SIG-M5 (cell line): ENCODE measurements around the gene AK3.

Source experiments
- DNase-seq: peaks from one replicate; lab custom pipeline; 2025; lab: John Stamatoyannopoulos, UW

Gene AK3

DNA sequence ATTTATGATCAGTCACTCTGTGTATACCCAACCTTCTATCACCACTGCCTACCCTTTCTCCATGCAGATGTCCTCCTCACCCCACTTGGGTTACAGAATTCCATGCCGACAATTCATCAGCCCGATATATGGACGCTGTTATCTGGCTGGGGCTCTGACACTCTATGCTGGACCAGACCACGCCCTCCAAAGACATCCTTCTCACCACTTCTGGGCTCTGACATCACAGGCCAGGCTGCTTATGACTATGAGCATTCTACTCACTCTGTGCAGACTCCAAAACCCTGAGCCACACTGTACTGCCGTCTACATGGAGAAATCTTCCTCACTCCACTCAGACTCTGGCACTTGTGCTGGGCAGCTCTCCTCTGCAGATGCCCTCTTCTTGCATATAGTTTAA, 7.6 kb upstream of the AK3 start:
- DNase-seq: no peak

DNA sequence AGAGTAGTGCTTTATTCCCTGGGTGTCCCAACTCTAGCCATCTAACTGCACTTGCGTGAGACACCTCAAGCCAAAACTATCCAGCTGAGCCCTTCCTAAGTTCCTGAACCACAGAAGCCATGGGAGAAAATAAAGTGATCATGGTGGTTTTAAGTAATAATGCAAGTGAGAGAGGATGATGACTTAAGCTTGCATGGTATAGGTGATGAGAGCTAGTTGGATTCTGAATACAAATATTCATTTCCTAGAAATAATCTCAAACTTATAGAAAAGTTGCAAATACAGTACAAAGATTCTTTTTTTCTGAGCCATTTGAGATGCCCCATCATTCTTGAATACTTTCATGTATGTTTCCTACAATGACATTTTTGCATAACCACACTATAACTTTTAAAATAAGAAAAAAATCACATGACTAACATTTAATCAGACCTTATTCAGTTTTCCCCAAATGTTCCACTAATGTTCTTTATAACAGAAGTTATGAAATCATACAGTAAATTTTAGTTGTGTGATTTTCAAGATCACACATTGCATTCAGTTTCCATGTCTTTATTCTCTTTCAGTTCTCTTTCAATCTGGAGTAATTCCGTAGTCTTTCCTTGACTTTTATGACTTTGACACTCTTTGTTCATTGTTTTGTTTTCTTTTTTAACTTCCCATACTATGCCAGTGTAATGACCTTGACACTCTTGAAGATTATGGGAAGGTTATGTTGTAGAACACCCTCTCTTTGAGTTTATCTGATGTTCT, 5.5 kb upstream of the AK3 start:
- no peak for DNase-seq

DNA sequence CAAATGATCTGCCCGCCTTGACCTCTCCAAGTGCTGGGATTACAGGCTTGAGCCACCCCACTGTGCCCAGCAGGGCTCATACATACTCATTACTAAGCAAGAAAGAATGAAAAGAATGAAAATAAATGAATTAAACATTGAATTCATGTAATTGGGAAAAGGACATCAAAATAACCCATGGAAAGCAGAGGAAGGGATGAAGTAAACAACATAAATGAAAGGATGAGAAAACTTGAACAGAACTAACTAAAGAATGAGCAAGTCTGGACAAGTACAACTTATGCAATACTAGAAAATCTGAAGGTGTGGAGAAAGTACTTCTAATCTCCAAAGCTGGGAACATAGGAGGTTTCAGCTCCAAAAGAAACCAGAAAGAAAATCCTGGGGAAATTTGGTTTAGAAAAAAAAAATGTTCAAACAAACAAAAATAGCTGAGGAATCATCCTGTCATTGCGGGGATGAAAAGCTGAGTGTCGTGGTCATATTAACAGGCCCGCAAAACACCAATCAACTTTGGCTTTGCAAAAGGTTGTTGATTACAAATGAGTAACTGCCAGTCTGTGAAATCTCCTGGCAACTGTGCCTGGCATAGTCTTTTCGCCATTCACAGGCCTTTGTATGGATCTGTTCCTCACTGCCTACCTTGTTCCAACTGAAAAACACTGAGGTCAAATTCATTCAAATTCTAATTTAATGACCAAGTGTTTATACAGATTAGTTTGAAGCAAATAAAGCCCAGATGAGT, 2.3 kb upstream of the AK3 start:
- DNase-seq: no peak

DNA sequence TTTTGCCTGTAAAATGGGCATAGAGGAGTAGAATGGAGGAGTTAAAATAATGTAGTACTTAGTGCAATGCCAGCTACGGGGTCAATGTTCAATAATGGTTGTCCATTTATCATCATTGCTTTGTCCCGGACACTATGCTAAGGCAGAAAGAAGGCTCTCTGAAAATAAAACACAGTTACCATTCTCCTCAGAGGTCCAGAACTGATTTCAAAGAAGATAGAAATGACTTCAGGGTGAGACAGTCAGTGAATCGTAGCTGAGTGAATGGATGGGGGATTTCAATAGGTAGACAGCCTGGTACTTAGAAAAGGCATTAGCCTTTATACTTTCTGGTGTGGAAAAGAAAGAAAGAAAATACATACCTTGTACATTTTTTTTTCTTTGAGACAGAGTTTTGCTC, 1.2 kb upstream of the AK3 start:
- no peak for DNase-seq

DNA sequence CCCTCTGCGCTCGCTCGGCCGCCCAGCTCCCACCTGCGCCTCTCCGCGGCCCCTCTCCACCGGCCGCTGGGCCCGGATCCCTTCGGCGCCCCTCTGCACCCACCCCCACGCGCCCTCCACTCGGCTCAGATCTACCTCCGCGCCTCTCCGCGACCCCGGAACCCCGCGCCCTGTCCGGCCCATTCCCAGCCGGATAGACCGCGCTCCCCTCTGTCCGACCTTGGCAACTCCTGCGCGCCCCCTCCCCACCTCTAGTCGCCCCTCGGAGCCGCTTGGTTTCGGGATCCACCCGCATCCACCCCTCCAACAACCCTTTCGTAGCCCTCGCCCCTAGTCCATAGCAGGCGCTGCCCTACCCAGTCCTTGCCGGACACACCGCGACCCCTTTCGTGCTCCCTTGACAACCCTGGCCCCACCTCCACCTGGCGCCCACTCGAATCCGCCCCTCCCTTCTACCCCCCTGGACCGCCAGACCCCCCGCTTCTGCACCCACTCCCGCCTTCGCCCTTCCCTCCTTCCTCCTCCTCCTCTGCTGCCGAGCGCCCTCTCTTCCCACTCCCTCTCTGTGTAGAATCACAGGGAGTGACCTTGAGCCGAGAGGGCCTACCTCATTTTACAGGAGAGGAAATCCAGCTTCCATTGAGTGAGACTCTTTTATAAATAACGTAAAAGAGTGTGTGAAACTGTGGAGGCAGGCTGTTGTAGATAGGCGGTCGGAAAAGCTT, 525 bp upstream of the AK3 start:
- DNase-seq: no peak

DNA sequence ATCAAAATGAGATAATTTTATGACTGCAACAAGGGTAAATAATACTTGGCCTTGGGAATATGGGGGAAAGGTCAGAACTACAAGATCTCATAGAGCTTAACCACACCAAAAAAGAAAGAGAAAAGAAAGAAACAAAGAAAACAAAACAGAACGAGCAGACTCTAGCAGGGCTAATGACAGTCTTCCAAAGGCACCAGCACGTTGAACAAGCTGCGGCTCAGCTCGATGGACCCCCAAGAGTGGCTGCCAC, 689 bp downstream of the AK3 start:
- DNase-seq: no peak

DNA sequence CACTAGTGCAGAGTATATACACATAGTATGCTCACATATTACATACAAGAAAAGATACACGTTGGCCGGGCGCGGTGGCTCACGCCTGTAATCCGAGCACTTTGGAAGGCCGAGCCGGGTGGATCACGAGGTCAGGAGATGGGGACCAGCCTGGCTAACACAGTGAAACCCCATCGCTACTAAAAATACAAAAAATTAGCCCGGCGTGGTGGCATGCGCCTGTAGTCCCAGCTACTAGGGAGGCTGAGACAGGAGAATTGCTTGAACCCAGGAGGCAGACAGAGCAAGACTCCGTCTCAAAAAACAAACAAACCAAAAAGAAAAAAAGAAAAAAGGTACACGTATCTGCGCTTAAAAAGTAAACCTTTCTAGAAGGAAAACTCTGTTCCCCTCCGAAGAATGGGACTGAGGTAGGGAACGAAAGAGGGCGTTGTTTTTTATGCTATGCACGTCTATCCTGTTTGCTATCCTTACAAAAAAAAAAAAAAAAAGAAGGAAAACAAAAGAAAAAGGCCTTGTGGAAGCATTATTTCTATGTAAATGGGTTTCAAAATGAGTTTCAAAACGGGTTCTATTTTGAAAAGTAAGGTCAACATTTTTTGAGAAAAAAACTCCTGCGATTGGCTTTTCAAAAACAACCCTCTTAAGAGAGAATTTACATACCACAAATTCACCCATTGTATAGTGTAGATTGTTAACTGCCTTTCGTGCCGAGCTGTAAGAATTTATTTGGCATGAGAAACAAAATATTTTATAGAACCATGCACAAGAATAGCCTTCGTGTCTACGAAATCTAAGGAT, 1.2 kb downstream of the AK3 start:
- no peak for DNase-seq

DNA sequence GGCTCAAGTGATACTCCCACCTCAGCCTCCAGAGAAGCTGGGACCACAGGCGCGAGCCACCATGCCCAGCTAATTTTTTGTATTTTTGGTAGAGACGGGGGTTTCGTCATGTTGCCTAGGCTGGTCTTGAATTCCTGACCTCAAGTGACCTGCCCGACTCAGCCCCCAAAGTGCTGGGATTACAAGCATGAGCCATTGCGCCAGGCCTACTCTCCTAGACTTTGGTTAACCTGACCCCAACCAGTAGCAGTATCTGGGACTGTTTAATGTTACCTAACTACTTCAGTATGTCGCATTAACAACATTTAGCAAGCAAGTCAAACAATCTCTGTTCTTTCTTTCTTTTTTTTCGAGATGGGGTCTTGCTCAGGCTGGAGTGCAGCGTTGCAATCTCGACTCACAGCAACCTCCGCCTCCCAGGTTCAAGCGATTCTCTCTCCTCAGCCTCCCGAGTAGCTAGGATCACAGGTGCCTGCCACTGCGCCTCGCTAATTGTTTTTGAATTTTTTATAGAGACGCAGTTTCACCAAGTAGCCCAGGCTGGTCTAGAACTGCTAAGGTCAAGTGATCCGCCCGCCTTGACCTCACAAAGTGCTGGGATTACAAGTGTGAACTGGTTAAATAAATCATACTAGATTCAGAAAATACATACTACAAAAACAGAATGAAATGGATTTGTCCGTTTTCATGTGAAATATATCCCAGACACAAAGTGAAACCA, 2.0 kb downstream of the AK3 start:
- DNase-seq: no peak

DNA sequence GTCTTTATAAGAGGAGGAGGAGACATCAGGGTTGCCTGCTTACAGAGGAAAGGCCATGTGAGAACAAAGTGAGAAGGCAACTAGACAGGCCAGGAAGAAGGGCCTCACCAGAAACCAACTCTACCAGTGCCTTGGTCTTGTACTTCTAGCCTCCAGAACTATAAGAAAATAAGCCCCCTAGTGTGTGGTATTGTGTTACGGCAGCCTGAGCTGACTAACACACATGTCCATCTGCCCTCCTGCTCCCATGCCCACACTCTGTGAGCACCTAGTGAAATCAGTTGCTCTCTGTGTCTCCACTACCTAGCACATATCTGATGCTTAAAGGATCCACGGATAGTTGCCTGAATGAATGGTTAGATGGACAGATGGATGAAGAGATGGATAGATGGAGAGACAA, 6.9 kb downstream of the AK3 start:
- no peak for DNase-seq

DNA sequence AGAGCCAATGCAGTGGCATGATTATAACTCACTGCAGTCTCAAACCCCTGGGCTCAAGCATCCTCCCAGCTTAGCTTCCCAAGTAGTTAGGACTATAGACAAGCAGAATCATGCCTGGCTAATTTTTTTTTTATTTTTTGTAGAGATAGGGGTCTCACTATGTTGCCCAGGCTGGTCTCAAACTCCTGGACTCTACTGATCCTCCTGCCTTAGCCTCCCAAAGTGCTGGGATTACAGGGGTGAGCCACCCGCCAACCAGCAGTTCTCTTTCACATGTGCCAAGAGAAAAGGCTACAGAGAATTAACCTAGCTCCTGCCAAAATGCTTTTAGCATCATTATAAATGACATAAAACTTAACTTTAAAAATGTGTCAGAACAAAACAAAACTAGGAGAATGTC, 8.1 kb downstream of the AK3 start:
- DNase-seq: no peak

DNA sequence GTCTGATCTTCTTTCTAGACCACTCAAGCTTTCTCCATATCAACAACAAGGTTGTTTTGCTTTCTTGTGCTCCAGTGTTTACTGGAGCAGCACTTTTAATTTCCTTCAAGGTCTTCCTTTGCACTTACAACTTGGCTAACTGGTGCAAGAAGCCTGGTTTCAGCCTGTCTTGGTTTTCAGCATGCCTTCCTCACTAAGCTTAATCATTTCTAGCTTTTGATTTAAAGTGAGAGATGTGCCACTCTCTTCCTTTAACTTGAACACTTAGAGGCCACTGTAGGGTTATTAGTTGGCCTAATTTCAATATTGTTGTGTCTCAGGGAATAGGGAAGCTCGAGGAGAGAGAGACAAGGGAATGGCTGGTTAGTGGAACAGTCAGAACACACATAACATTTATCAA, 13.4 kb downstream of the AK3 start:
- no peak for DNase-seq

DNA sequence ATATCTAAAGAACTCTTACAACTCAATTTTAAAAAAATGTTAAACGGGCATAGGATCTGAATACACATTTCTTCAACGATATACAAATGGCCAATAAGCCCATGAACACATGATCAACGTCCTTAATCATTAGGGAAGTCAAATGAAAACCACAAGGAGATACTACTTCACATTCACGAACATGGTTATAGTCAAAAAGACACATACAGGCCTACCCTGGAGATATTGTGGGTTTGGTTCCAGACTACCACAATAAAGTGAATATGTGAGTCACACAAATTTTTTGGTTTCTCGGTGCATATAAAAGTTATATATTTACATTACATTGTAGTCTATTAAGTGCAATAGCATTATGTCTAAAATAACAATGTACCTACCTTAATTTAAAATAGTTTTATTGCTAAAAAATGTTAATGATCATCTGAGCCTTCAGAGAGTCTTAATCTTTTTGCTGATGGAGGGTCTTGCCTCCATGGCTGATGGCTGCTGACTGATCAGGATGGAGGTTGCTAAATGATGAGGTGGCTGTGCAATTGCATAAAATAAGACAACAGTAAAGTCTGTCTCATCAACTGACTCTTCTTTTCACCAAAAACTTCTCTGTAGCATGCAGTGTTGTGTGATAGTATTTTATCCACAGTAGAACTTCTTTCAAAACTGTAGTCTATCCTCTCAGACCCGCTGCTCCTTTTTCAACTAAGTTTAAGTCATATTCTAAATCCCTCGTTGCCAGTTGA, 15.1 kb downstream of the AK3 start:
- DNase-seq: no peak

DNA sequence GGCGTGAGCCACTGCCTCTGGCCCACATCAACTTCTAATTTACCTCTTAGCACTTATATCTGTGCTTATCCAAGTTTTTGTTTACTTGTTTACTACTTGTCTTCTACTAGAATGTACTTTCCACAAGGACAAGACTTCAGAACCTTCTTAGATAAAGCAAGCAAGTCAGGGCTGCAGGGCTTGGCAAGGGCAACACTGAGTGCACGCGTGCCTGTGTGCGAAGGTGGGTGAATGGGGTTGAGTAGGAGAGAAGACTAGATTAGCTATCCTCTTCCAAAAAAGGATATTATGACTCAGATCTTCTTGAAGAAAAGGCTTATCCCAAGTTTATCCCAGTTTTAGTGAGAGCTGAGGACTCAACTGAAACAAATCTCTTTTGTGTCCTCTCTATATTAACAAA, 19.3 kb downstream of the AK3 start:
- DNase-seq: no peak

DNA sequence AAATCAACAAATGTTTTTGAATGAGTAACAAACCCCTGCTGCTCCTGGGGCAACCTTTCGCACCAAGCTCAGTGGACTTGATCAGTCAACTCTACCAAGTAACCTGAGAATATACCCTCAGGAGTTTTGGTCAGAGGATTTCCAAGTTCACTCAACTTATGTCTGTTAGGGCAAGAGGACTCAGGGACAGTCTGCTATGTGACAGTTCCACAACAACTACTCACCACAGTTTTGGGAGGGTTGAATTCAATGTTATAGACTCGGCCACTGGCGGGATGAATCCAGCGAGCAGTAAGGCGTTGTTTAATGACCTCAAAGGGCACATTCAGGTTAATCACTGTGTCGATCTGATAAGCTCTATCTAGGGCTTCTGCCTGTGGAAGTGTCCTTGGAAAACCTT, 22.1 kb downstream of the AK3 start:
- DNase-seq: no peak

DNA sequence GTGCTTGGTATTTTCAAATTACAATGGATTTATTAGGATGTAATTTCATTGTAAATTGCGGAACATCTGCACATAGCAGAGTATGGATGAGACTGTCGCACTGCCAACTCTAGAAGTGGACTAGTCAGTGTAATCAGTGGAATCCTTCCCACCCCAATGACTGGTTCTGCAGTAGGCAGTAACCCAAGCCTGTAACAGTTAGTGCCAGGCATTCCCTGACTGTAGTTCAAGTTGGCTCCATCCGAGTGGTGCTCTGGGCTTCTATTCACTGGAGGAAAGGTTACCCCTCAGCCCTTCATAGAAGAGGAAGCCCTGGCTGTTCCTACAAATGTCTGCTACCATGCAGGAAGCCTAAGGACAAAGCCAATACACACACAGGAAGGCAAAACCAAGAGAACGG, 23.2 kb downstream of the AK3 start:
- no peak for DNase-seq

DNA sequence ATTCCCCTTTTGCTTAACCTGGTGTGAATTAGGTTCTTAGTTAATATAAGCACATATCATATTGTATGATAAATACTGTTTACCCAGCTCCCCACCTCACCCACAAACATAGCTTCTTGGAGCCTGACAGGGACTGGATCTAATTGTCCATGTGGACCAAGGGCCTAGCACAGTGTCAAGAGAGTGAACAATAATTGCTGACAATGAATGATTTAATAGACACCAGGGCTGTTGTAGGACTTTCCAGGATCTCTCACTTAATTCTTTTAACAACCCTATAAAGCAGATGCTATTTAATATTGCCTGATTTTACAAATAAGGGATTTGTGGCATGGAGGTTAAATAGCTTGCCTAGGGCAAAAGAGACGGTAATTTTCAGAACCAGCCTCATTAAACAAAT, 24.8 kb downstream of the AK3 start:
- no peak for DNase-seq

DNA sequence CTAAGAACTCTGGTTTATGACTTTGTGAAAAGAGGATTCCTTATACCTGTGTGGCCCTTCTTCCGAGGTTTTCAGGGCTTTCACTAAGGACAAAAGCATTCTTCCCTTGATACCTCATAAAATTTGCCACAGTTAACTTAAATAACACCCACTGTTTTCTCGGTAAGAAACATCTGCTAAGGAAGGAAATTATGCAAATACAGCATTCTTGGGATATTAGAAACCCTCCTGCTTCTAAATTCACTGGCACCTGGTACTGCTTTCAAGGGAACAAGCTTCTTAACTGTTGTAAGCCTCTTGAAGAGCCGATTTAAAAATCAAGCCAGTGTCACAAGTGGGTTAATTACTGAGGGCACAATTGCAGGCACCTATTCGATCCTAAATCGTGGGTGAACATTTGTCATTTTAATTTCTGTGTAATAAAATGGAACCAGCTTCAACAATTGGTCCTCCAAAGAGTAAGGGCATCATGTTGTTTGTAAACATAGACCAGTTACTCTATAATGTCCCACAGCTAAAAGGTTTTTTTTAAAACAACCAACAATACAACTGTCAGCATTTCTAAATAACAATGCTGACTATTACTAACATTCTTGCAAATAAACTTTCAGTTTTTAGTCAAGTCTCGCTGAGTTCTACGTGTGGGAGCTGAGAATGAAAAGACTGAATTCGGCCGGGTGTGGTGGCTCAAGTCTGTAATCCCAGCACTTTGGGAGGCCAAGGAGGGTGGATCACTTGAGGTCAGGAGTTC, 26.6 kb downstream of the AK3 start:
- no peak for DNase-seq

DNA sequence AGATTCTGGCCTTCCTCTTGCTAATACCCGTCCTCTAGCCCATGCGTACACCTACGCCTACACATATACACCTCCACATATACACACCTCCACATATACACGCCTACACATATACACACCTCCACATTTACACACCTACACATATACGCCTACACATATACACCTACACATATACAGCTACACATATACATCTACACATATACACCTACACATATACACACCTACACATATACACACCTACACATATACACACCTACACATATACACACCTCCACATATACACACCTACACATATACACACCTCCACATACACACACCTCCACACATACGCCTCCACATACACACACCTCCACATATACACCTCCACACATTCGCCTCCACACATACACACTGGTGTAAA, 27.2 kb downstream of the AK3 start:
- no peak for DNase-seq

DNA sequence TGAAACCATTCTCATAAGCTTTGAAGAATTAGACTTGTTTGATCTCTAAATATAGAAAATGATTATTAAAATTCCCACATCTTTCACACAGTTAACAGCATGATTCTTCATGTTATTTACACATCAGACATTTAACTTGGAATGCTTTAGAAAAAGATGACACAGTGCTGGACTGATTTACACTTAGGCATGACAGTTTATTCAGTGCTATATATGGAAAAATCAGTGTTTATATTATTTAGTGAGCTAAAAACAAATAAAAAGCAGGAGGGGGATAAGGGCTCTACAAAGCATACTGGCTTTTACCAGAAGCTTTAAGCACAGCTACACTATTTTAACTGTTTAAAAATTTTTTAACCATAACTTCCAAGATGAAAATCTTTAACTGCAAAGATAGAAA, 31.6 kb downstream of the AK3 start:
- DNase-seq: no peak

DNA sequence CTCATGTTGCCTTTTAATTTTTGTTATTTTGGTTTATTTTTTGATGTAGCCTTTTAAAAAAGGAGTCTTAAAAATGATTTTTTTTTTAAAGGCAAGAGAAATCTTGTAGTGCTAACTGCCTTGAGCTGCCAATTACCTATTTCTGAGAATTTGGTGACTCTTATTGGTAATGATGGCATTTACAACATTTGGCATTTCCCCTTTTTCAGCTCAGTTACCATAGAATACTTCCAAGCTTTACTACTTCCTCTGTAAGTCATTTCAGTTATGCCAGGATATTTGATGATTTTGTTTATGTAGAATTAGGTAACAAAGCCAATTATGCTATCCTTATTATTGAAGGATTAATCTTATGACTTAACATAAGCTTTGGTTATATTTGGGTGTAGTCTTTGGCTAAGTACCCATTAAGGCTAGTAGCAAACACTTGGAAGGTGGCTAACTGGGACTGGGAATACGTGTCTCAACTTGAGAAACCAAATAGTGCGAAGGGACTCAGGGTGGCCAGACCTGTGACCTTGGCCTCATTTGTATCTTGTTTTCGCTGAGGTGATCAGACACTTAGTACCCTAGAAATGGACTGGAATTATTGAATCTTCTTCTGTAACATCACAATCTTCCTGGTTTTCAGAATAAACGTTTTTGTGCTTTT, 33.9 kb downstream of the AK3 start:
- no peak for DNase-seq
